DND-41 (cell line): ENCODE results near the gene IQCM.

Experiments used
- ATAC-seq: fragments of 200-7000 bp; cut with Tn5 transposase; 3 replicates; pipeline ENCODE4 v1.9.1; 2021; ENCODE audit warnings: low read depth; ENCODE audit not compliant: insufficient read depth
- DNase-seq: peaks from one replicate; pipeline ENCODE4 v3.0.0-alpha.2; 2020
- H2AFZ ChIP-seq: 2 replicates; pipeline ENCODE4 v1.6.0; 2012; ENCODE audit warnings: low read depth, low read length
- H3K27ac ChIP-seq: 2 replicates; pipeline ENCODE4 v1.5.1; 2012; ENCODE audit warnings: low read length, inconsistent platforms
- H3K27me3 ChIP-seq: fragments of 200-600 bp; sonication (generic); 2 replicates; pipeline ENCODE4 v1.6.0; 2012; ENCODE audit warnings: low read length, mild to moderate bottlenecking, inconsistent platforms; ENCODE audit not compliant: insufficient read depth, poor library complexity
- H3K36me3 ChIP-seq: 2 replicates; pipeline ENCODE4 v1.5.1; 2012; ENCODE audit warnings: low read length, inconsistent platforms; ENCODE audit not compliant: insufficient read depth
- H3K4me1 ChIP-seq: 2 replicates; pipeline ENCODE4 v1.5.1; 2012; ENCODE audit warnings: mild to moderate bottlenecking, low read length; ENCODE audit not compliant: insufficient read depth
- H3K4me2 ChIP-seq: 2 replicates; pipeline ENCODE4 v1.6.0; 2012; ENCODE audit warnings: mild to moderate bottlenecking, moderate library complexity, low read length, inconsistent platforms; ENCODE audit not compliant: insufficient read depth
- H3K4me3 ChIP-seq, 2 experiments: fragments of 200-600 bp in 1 of 2; shearing (Covaris generic) in 1 of 2; 2 replicates each; pipeline ENCODE4 v1.5.1; 2012 to 2016; ENCODE audit warnings: inconsistent platforms in 2 of 2, low read length in 2 of 2, mild to moderate bottlenecking in 2 of 2, low read depth in 1 of 2, moderate library complexity in 1 of 2
- H3K79me2 ChIP-seq: 2 replicates; pipeline ENCODE4 v1.6.0; 2012; ENCODE audit warnings: low read length, inconsistent platforms; ENCODE audit not compliant: insufficient read depth
- H3K9ac ChIP-seq: 2 replicates; pipeline ENCODE4 v1.6.0; 2012; ENCODE audit warnings: low read depth, mild to moderate bottlenecking, inconsistent platforms, low read length, moderate library complexity
- H3K9me3 ChIP-seq: 2 replicates; pipeline ENCODE4 v1.5.1; 2012; ENCODE audit warnings: low read length, moderate library complexity, mild to moderate bottlenecking, inconsistent platforms; ENCODE audit not compliant: insufficient read depth, severe bottlenecking
- H4K20me1 ChIP-seq: 2 replicates; pipeline ENCODE4 v1.6.0; 2012; ENCODE audit warnings: low read length; ENCODE audit not compliant: insufficient read depth
- CTCF ChIP-seq: IDR thresholded peaks from 2 replicates; pipeline ENCODE4 v1.5.1; 2012; ENCODE audit warnings: borderline replicate concordance, low read length, moderate library complexity, mild to moderate bottlenecking; ENCODE audit not compliant: poor library complexity, severe bottlenecking; ENCODE audit errors: extremely low read depth
- EZH2 ChIP-seq: IDR thresholded peaks from 3 replicates; pipeline ENCODE4 v1.6.1; 2012; ENCODE audit warnings: borderline replicate concordance, low read depth, mild to moderate bottlenecking, moderate library complexity, low read length, inconsistent platforms; ENCODE audit not compliant: severe bottlenecking

Gene IQCM

GRCh38 chr4:149754526-149754925, 61.1 kb downstream of the IQCM start:
- Histone ChIP-seq H3K27me3 (no peaks in the 10 kb centered on the region), H3K4me3 (no peak overlapping the region), H3K9ac (no peak overlapping the region), H3K79me2 (no peaks in the 10 kb centered on the region), H3K9me3 (no peaks in the 10 kb centered on the region), H2AFZ (no peak overlapping the region), H3K4me1 (no peaks in the 10 kb centered on the region), H4K20me1 (no peaks in the 10 kb centered on the region), H3K27ac (no peak overlapping the region), H3K36me3 (no peaks in the 10 kb centered on the region), H3K4me2 (no peak overlapping the region)
- no peak for ATAC-seq
- no peak for DNase-seq
- no peak for TF ChIP-seq CTCF
- no peak for TF ChIP-seq EZH2

- no peak for DNase-seq
- Histone ChIP-seq H3K9ac (no peak overlapping the region), H3K4me2 (no peak overlapping the region), H4K20me1 (no peaks in the 10 kb centered on the region), H3K36me3 (no peaks in the 10 kb centered on the region), H3K79me2 (no peaks in the 10 kb centered on the region), H3K4me1 (no peaks in the 10 kb centered on the region), H3K27me3 (no peaks in the 10 kb centered on the region), H3K9me3 (no peaks in the 10 kb centered on the region), H3K27ac (no peak overlapping the region), H3K4me3 (no peak overlapping the region), H2AFZ (no peak overlapping the region)
- no peak for TF ChIP-seq EZH2
- no peak for TF ChIP-seq CTCF
- ATAC-seq: no peak
Measured at GRCh38 chr4:149752729-149753128, 62.9 kb downstream of the IQCM start.

- Histone ChIP-seq H2AFZ (no peak overlapping the region), H3K4me3 (no peak overlapping the region), H3K27ac (no peak overlapping the region), H3K36me3 (no peaks in the 10 kb centered on the region), H3K27me3 (no peaks in the 10 kb centered on the region), H4K20me1 (no peaks in the 10 kb centered on the region), H3K9ac (no peak overlapping the region), H3K4me2 (no peak overlapping the region), H3K4me1 (no peaks in the 10 kb centered on the region), H3K79me2 (no peaks in the 10 kb centered on the region), H3K9me3 (no peaks in the 10 kb centered on the region)
- TF ChIP-seq CTCF (no peak), EZH2 (no peak)
- ATAC-seq (no peak), DNase-seq (no peak)
Measured at GRCh38 chr4:149751174-149751573, 64.5 kb downstream of the IQCM start.

GRCh38 chr4:149749784-149750183, 65.9 kb downstream of the IQCM start:
- ATAC-seq: no peak
- Histone ChIP-seq H3K36me3 (no peaks in the 10 kb centered on the region), H4K20me1 (no peaks in the 10 kb centered on the region), H3K9me3 (no peaks in the 10 kb centered on the region), H3K27ac (no peak overlapping the region), H3K79me2 (no peaks in the 10 kb centered on the region), H3K4me2 (no peak overlapping the region), H2AFZ (no peak overlapping the region), H3K4me3 (no peak overlapping the region), H3K27me3 (no peaks in the 10 kb centered on the region), H3K4me1 (no peaks in the 10 kb centered on the region), H3K9ac (no peak overlapping the region)
- DNase-seq: no peak
- no peak for TF ChIP-seq CTCF
- no peak for TF ChIP-seq EZH2
